ENCODE data around the gene SPOCK2. TPM values are rescaled to one million over a fixed set of nuclear protein-coding genes. Genes with fewer than 3 reads are reported as not detected.

The SPOCK2 gene
- polyA plus RNA-seq, 1 of the 3 experiments (the other 2 are of a cell fraction) = 0.18 TPM

GRCh38 chr10:72019085-72019876 lies 69.1 kb downstream of the SPOCK2 start:
- H4K20me1 ChIP-seq (ENCODE audit: insufficient read depth) = no peaks in the 10 kb centered on the region
- ChIA-PET CTCF (no interaction called here), POLR2A (no interaction called here)
- H3K27me3 ChIP-seq (ENCODE audit: insufficient read depth) = no peaks in the 10 kb centered on the region
- H3K27ac ChIP-seq (ENCODE audit: low read depth in 2 of 2, low read length in 1 of 2) = no peak overlapping the region
- H3K4me3 ChIP-seq (ENCODE audit: low read depth in 2 of 2, low read length in 1 of 2) = no peak overlapping the region
- WGBS (ENCODE audit: low lambda C conversion rate) = 79% methylated on average over 11 of the region's 11 CpGs
- H2AFZ ChIP-seq (ENCODE audit: low read depth) = no peak overlapping the region
- DNase-seq = no peak
- H3K4me1 ChIP-seq (ENCODE audit: control insufficient read depth in 1 of 2, insufficient read depth in 2 of 2, low read depth in 1 of 2, low read length in 1 of 2) = peaks cover 0 to 7% of the 10 kb centered on the region in 2 experiments; a peak in 1 of 4 replicates
- no peaks in the 10 kb centered on the region for H3K9me2 ChIP-seq
- no peaks in the 10 kb centered on the region for H3F3A ChIP-seq (replicated peaks; ENCODE audit: insufficient read depth)
- H3K36me3 ChIP-seq (replicated peaks in 1 of 2; ENCODE audit: control insufficient read depth in 1 of 2, insufficient read depth in 2 of 2, low read length in 1 of 2) = no peaks in the 10 kb centered on the region
- no peak overlapping the region for H3K9ac ChIP-seq
- no peak overlapping the region for H3K4me2 ChIP-seq
- no peak for TF ChIP-seq CTCF (IDR thresholded peaks at IDR 0.05)
- TF ChIP-seq IRF3 (IDR thresholded peaks at IDR 0.05; ENCODE audit: low read depth, low read length) = no peak
- TF ChIP-seq SIN3A (IDR thresholded peaks at IDR 0.05; ENCODE audit: borderline replicate concordance, low read depth, low read length) = no peak
- no peak for TF ChIP-seq ELF1 (IDR thresholded peaks at IDR 0.05)
- TF ChIP-seq ZBTB33 (IDR thresholded peaks at IDR 0.05; ENCODE audit: borderline replicate concordance, low read depth) = no peak
- TF ChIP-seq RFX5 (IDR thresholded peaks at IDR 0.05; ENCODE audit: low read length) = no peak
- H3K79me2 ChIP-seq (ENCODE audit: insufficient read depth) = no peaks in the 10 kb centered on the region
- H3K9me3 ChIP-seq = no peaks in the 10 kb centered on the region

- no peaks in the 10 kb centered on the region for H3K36me3 ChIP-seq (replicated peaks in 1 of 2; ENCODE audit: control insufficient read depth in 1 of 2, insufficient read depth in 2 of 2, low read length in 1 of 2)
- no peaks in the 10 kb centered on the region for H3K9me2 ChIP-seq
- no peaks in the 10 kb centered on the region for H4K20me1 ChIP-seq (ENCODE audit: insufficient read depth)
- no peak overlapping the region for H3K27ac ChIP-seq (ENCODE audit: low read depth in 2 of 2, low read length in 1 of 2)
- no peak overlapping the region for H3K9ac ChIP-seq
- no peak for DNase-seq
- peaks cover 0 to 31% of the 10 kb centered on the region in 2 experiments; a peak in 2 of 4 replicates for H3K4me1 ChIP-seq (ENCODE audit: control insufficient read depth in 1 of 2, insufficient read depth in 2 of 2, low read depth in 1 of 2, low read length in 1 of 2)
- POLR2A ChIA-PET = no interaction called here
- H3K4me2 ChIP-seq = no peak overlapping the region
- CTCF ChIA-PET = interaction anchor here (1.3 kb wide), 1 partner anchor 120 kb away, joined by 4 read pairs; no protein-coding TSS in a partner anchor
- 88% methylated on average over 13 of the region's 13 CpGs for WGBS (ENCODE audit: low lambda C conversion rate)
- H3K9me3 ChIP-seq = no peaks in the 10 kb centered on the region
- H3K79me2 ChIP-seq (ENCODE audit: insufficient read depth) = no peaks in the 10 kb centered on the region
- H2AFZ ChIP-seq (ENCODE audit: low read depth) = no peak overlapping the region
- no peak overlapping the region for H3K4me3 ChIP-seq (ENCODE audit: low read depth in 2 of 2, low read length in 1 of 2)
- H3K27me3 ChIP-seq (ENCODE audit: insufficient read depth) = no peaks in the 10 kb centered on the region
- H3F3A ChIP-seq (replicated peaks; ENCODE audit: insufficient read depth) = no peaks in the 10 kb centered on the region
- TF ChIP-seq CHD2 (IDR thresholded peaks at IDR 0.05; ENCODE audit: low read length, partially characterized antibody) (no peak), ZBTB33 (IDR thresholded peaks at IDR 0.05; ENCODE audit: borderline replicate concordance, low read depth) (no peak), TCF12 (IDR thresholded peaks at IDR 0.05) (no peak), SMC3 (IDR thresholded peaks at IDR 0.05; ENCODE audit: low read depth, low read length) (no peak), YY1 (IDR thresholded peaks at IDR 0.05; ENCODE audit: low read depth) (no peak), USF2 (IDR thresholded peaks at IDR 0.05; ENCODE audit: borderline replicate concordance, low read depth, low read length) (no peak), JUND (IDR thresholded peaks at IDR 0.05) (no peak), GATA2 (CRISPR knock-in tag; IDR thresholded peaks at IDR 0.05) (no peak), TAF1 (IDR thresholded peaks at IDR 0.05; ENCODE audit: borderline replicate concordance, low read depth, low read length) (no peak), FOXM1 (IDR thresholded peaks at IDR 0.05; ENCODE audit: low read depth) (no peak), MEF2A (IDR thresholded peaks at IDR 0.05; ENCODE audit: borderline replicate concordance, low read depth) (no peak), EP300 (IDR thresholded peaks at IDR 0.05; ENCODE audit: borderline replicate concordance in 1 of 2, low read depth in 1 of 2, low read length in 1 of 2) (no peak), RFX5 (IDR thresholded peaks at IDR 0.05; ENCODE audit: low read length) (no peak), GABPA (IDR thresholded peaks at IDR 0.05; ENCODE audit: low read depth) (no peak)
Measured at GRCh38 chr10:72016608-72017300, 71.6 kb downstream of the SPOCK2 start.
